ENCODE data around the gene BCL2L15.

DNA sequence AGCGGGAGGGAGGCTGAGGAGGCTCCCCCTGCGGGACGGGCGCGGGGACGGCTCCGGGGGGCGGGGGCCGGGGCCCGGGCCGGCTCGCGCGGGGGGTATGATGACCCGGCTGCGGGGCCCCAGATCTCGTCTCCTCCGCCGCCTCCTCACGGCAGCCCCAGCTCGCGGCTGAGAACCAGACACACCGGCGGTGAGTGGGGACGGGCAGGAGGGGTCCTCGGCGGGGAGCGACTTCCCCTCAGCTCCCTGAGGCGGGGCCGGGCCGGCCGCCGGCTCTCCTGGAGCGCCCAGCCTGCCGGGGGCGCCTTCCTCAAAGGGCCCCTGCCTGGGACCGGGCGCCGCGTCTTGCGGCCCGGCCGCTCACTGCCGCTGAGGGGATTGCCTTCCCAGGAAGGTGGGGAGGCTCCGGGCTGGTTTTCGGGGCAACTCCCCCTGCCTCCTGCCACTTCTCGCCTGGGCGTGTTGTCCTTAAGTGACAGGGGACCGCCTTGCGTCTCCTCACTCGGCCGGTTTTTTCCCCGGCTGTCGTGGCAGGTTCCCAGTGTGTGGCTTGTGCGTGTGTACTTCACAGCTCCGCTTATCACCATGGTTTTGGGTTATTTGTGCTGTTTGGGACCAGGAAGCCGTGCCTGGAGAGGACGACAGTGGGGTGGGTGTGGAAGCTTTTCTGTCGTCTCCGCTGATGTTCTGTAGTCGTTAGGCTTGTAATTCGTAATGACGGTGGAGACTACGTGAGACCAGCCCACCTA is 42.5 kb upstream of the BCL2L15 start:
- TF ChIP-seq CTCF (IDR thresholded peaks at IDR 0.05), result peak; percentile 29
- no peak for TF ChIP-seq EZH2phosphoT487 (IDR thresholded peaks at IDR 0.05)
